GM12875 (cell line): ENCODE results near the gene RALGDS.

Source experiments
- H3K4me3 ChIP-seq: one replicate; pipeline ENCODE4 v1.5.1; 2011; ENCODE audit warnings: low read depth, low read length, control low read depth
- CTCF ChIP-seq: IDR thresholded peaks from 2 replicates; pipeline ENCODE4 v1.5.1; 2011; ENCODE audit warnings: low read depth, mild to moderate bottlenecking, control low read depth, inconsistent platforms, low read length, moderate library complexity, borderline replicate concordance; ENCODE audit not compliant: insufficient read depth

Gene RALGDS

GRCh38 chr9:133059623-133060022 lies 61.4 kb downstream of the RALGDS start:
- TF ChIP-seq CTCF, result no peak
- no peak overlapping the region for H3K4me3 ChIP-seq

GRCh38 chr9:133058550-133059320 lies 62.3 kb downstream of the RALGDS start:
- H3K4me3 ChIP-seq, result no peak overlapping the region
- TF ChIP-seq CTCF, result no peak

GRCh38 chr9:133058071-133058470 lies 63.0 kb downstream of the RALGDS start:
- H3K4me3 ChIP-seq, result no peak overlapping the region
- no peak for TF ChIP-seq CTCF

- H3K4me3 ChIP-seq, result no peak overlapping the region
- no peak for TF ChIP-seq CTCF
These were observed 63.5 kb downstream of the RALGDS start for GRCh38 chr9:133057553-133057952.

- no peak overlapping the region for H3K4me3 ChIP-seq
- no peak for TF ChIP-seq CTCF
These were observed 64.0 kb downstream of the RALGDS start for GRCh38 chr9:133057006-133057405.

- H3K4me3 ChIP-seq, result no peak overlapping the region
- no peak for TF ChIP-seq CTCF
These were observed 64.5 kb downstream of the RALGDS start for GRCh38 chr9:133056533-133056932.

- TF ChIP-seq CTCF, result no peak
- H3K4me3 ChIP-seq, result no peak overlapping the region
These were observed 65.1 kb downstream of the RALGDS start for GRCh38 chr9:133055788-133056420.
